H1 (cell line): ENCODE data around the gene HINT2. TPM values are rescaled to one million over a fixed set of nuclear protein-coding genes. Genes with fewer than 3 reads are reported as not detected.

ENCODE experiments used
- CTCF ChIA-PET: fragments of 300-600 bp; sonication (Branson Sonifier 250); formaldehyde crosslinking; loops from one replicate; lab custom pipeline; 2021; ENCODE audit not compliant: partially characterized antibody; lab: Charles Lee
- POLR2A ChIA-PET: fragments of 300-600 bp; sonication (Branson Sonifier 250); formaldehyde crosslinking; loops from one replicate; lab custom pipeline; 2021; ENCODE audit warnings: inconsistent platforms; ENCODE audit not compliant: partially characterized antibody; lab: Charles Lee
- DNase-seq, 2 experiments: peaks; one replicate each; pipeline versions ENCODE4 v3.0.0 to v3.0.0-alpha.2; 2010 to 2022; ENCODE audit warnings: low spot score in 2 of 2, low read depth in 1 of 2, mixed read lengths in 1 of 2
- FAIRE-seq: peaks from 2 replicates; lab custom pipeline; 2011; peaks lifted over from hg19 to GRCh38; lab: Jason Lieb, UNC
- H2AFZ ChIP-seq: 2 replicates; pipeline ENCODE4 v1.8.1; 2012; ENCODE audit warnings: low read length, inconsistent platforms
- H2AK5ac ChIP-seq: 2 replicates; pipeline ENCODE4 v1.6.1; 2013; ENCODE audit warnings: low read depth, low read length
- H2BK120ac ChIP-seq: replicated peaks from 2 replicates; pipeline ENCODE3; 2013; ENCODE audit warnings: low read depth, low read length, inconsistent platforms
- H2BK12ac ChIP-seq: 2 replicates; pipeline ENCODE4 v1.6.1; 2013; ENCODE audit warnings: low read depth, low read length
- H2BK15ac ChIP-seq: 2 replicates; pipeline ENCODE4 v1.6.1; 2013; ENCODE audit warnings: low read length
- H2BK20ac ChIP-seq: 2 replicates; pipeline ENCODE4 v1.6.1; 2013; ENCODE audit warnings: low read length
- H2BK5ac ChIP-seq: 2 replicates; pipeline ENCODE4 v1.6.1; 2013; ENCODE audit warnings: low read depth, low read length
- H3K14ac ChIP-seq: 2 replicates; pipeline ENCODE4 v1.6.1; 2013; ENCODE audit warnings: inconsistent platforms; ENCODE audit not compliant: insufficient read length
- H3K18ac ChIP-seq: 2 replicates; pipeline ENCODE4 v1.6.1; 2013; ENCODE audit warnings: low read length; ENCODE audit errors: extremely low read depth
- H3K23ac ChIP-seq: 2 replicates; pipeline ENCODE4 v1.6.1; 2013; ENCODE audit warnings: inconsistent platforms; ENCODE audit not compliant: insufficient read length
- H3K23me2 ChIP-seq: 2 replicates; pipeline ENCODE4 v1.6.1; 2013; ENCODE audit warnings: low read depth, low read length
- H3K27ac ChIP-seq: 2 replicates; pipeline ENCODE4 v1.6.1; 2011; ENCODE audit warnings: low read depth, low read length, inconsistent platforms
- H3K27me3 ChIP-seq, 4 experiments: replicated peaks in 1 of 4; 1 replicate in 1 of 4; 2 replicates in 3 of 4; pipeline versions ENCODE4 v1.6.1 to v1.8.1; 2011 to 2013; ENCODE audit warnings: low read length in 3 of 4, mild to moderate bottlenecking in 3 of 4, inconsistent platforms in 2 of 4, mixed read lengths in 2 of 4, moderate library complexity in 1 of 4; ENCODE audit not compliant: control insufficient read depth in 3 of 4, insufficient read depth in 3 of 4; ENCODE audit errors: extremely low read depth in 1 of 4
- H3K36me3 ChIP-seq, 4 experiments: 2 replicates each; pipeline versions ENCODE4 v1.6.1 to v1.8.1; 2011 to 2013; ENCODE audit warnings: mild to moderate bottlenecking in 4 of 4, low read length in 3 of 4, moderate library complexity in 2 of 4, control low read depth in 1 of 4, inconsistent platforms in 1 of 4; ENCODE audit not compliant: insufficient read depth in 4 of 4, control insufficient read depth in 2 of 4
- H3K4ac ChIP-seq: replicated peaks from 2 replicates; pipeline ENCODE3; 2013; ENCODE audit warnings: low read length, low read depth, mixed read lengths, inconsistent platforms; ENCODE audit not compliant: insufficient read length
- H3K4me1 ChIP-seq, 4 experiments: replicated peaks in 1 of 4; 1 replicate in 1 of 4; 2 replicates in 3 of 4; pipeline versions ENCODE4 v1.6.1 to v1.8.1; 2011 to 2013; ENCODE audit warnings: low read length in 3 of 4, inconsistent platforms in 2 of 4, mixed read lengths in 1 of 4; ENCODE audit not compliant: insufficient read depth in 4 of 4, control insufficient read depth in 3 of 4
- H3K4me2 ChIP-seq, 2 experiments: 2 replicates each; pipeline versions ENCODE4 v1.6.1 to v1.8.1; 2011 to 2013; ENCODE audit warnings: low read depth in 2 of 2, low read length in 2 of 2, control low read depth in 1 of 2, inconsistent platforms in 1 of 2, mild to moderate bottlenecking in 1 of 2; ENCODE audit not compliant: insufficient read depth in 1 of 2
- H3K4me3 ChIP-seq, 4 experiments: fragments of 200-600, 300-600 bp in 1 of 4; sonication (generic), shearing (Covaris generic), sonication (Bioruptor Twin) in 1 of 4; 2 replicates each; pipeline versions ENCODE4 v1.5.1 to v1.8.1; 2011 to 2016; ENCODE audit warnings: low read length in 4 of 4, low read depth in 3 of 4, control low read depth in 2 of 4, inconsistent platforms in 2 of 4, mild to moderate bottlenecking in 2 of 4, mixed read lengths in 1 of 4, moderate library complexity in 1 of 4; ENCODE audit not compliant: insufficient read depth in 2 of 4; ENCODE audit errors: extremely low read depth in 1 of 4
- H3K56ac ChIP-seq: replicated peaks from 2 replicates; pipeline ENCODE3; 2013; ENCODE audit warnings: low read depth, mild to moderate bottlenecking, mixed read lengths, low read length, inconsistent platforms; ENCODE audit not compliant: insufficient read length
- H3K79me1 ChIP-seq: 2 replicates; pipeline ENCODE4 v1.6.1; 2013; ENCODE audit warnings: low read depth, low read length, control low read depth
- H3K79me2 ChIP-seq, 2 experiments: 2 replicates each; pipeline versions ENCODE4 v1.6.1 to v1.8.1; 2012 to 2013; ENCODE audit warnings: low read length in 2 of 2, mild to moderate bottlenecking in 2 of 2, inconsistent platforms in 1 of 2; ENCODE audit not compliant: insufficient read depth in 2 of 2, control insufficient read depth in 1 of 2
- H3K9ac ChIP-seq, 4 experiments: replicated peaks in 1 of 4; 1 replicate in 1 of 4; 2 replicates in 3 of 4; pipeline versions ENCODE4 v1.6.1 to v1.8.1; 2011 to 2013; ENCODE audit warnings: low read depth in 3 of 4, low read length in 3 of 4, control low read depth in 2 of 4, mild to moderate bottlenecking in 2 of 4, moderate library complexity in 2 of 4, inconsistent platforms in 1 of 4; ENCODE audit errors: extremely low read depth in 1 of 4
- H3K9me3 ChIP-seq, 2 experiments: 2 replicates each; pipeline versions ENCODE4 v1.6.1 to v1.8.1; 2012 to 2013; ENCODE audit warnings: mild to moderate bottlenecking in 2 of 2, moderate library complexity in 2 of 2, control low read depth in 1 of 2, inconsistent platforms in 1 of 2, low read depth in 1 of 2, low read length in 1 of 2, mixed read lengths in 1 of 2; ENCODE audit not compliant: insufficient read depth in 2 of 2
- H4K20me1 ChIP-seq, 2 experiments: replicated peaks in 1 of 2; 2 replicates each; pipeline versions ENCODE3 to v1.8.1; 2011 to 2013; ENCODE audit warnings: inconsistent platforms in 2 of 2, low read length in 2 of 2, mild to moderate bottlenecking in 1 of 2; ENCODE audit not compliant: insufficient read depth in 2 of 2, control insufficient read depth in 1 of 2
- H4K5ac ChIP-seq: 2 replicates; pipeline ENCODE4 v1.6.1; 2013; ENCODE audit warnings: low read length, low read depth, mixed read lengths, inconsistent platforms; ENCODE audit not compliant: insufficient read length
- H4K8ac ChIP-seq: 2 replicates; pipeline ENCODE4 v1.8.0; 2013; ENCODE audit warnings: mild to moderate bottlenecking, moderate library complexity, low read length, inconsistent platforms; ENCODE audit not compliant: insufficient read depth; ENCODE audit errors: extremely low read depth
- H4K91ac ChIP-seq: replicated peaks from 2 replicates; pipeline ENCODE3; 2013; ENCODE audit warnings: low read length, mixed read lengths, inconsistent platforms; ENCODE audit not compliant: insufficient read length
- BACH1 ChIP-seq: IDR thresholded peaks from 2 replicates; pipeline ENCODE4 v1.6.1; 2012; ENCODE audit warnings: low read length, improper control_type of control experiment
- CHD1 ChIP-seq: IDR thresholded peaks from 2 replicates; pipeline ENCODE4 v1.6.1; 2012; ENCODE audit warnings: low read depth, low read length, improper control_type of control experiment
- CTBP2 ChIP-seq: IDR thresholded peaks from 2 replicates; pipeline ENCODE4 v1.7.0; 2011; ENCODE audit warnings: borderline replicate concordance, mild to moderate bottlenecking, moderate library complexity, mixed read lengths, low read length; ENCODE audit not compliant: insufficient read depth, insufficient read length
- CTCF ChIP-seq, 3 experiments: IDR thresholded peaks; 1 replicate in 2 of 3; 2 replicates in 1 of 3; pipeline versions ENCODE4 v1.5.1 to v1.6.1; 2011; ENCODE audit warnings: low read length in 3 of 3, mild to moderate bottlenecking in 3 of 3, inconsistent platforms in 2 of 3, low read depth in 1 of 3, moderate library complexity in 1 of 3; ENCODE audit not compliant: insufficient read depth in 1 of 3; ENCODE audit errors: control extremely low read depth in 1 of 3
- KDM5A ChIP-seq: fragments of 200-600 bp; IDR thresholded peaks from 2 replicates; pipeline ENCODE4 v1.7.1; 2012; ENCODE audit warnings: mild to moderate bottlenecking, low read length, inconsistent platforms, mixed read lengths
- MAFK ChIP-seq: IDR thresholded peaks from 2 replicates; pipeline ENCODE4 v1.6.1; 2012; ENCODE audit warnings: low read depth, mild to moderate bottlenecking, improper control_type of control experiment, low read length
- NANOG ChIP-seq: IDR thresholded peaks from 2 replicates; pipeline ENCODE4 v1.6.1; 2011; ENCODE audit warnings: low read length, low read depth, mild to moderate bottlenecking, inconsistent platforms; ENCODE audit not compliant: insufficient read depth, poor library complexity, severe bottlenecking
- RNF2 ChIP-seq: fragments of 200-900, 300-1000 bp; sonication (generic); IDR thresholded peaks from 2 replicates; pipeline ENCODE4 v1.7.1; 2016; ENCODE audit warnings: borderline replicate concordance, low read depth, mild to moderate bottlenecking, antibody characterized with exemption, low read length; ENCODE audit not compliant: poor library complexity, severe bottlenecking; ENCODE audit errors: missing control alignments
- SIX5 ChIP-seq: IDR thresholded peaks from 2 replicates; pipeline ENCODE4 v1.6.1; 2011; ENCODE audit warnings: mild to moderate bottlenecking, low read depth, low read length
- TAF1 ChIP-seq: IDR thresholded peaks from 2 replicates; pipeline ENCODE4 v1.6.1; 2011; ENCODE audit warnings: mild to moderate bottlenecking, low read depth, low read length
- polyA plus RNA-seq, 7 experiments: library from polyadenylated mRNA; depleted of rRNA in 3 of 7; stranded (reverse) in 5 of 7; unstranded in 2 of 7; fragments of >200 nt in 5 of 7; fragments of 200-250 nt in 2 of 7; gene quantifications; 1 replicate in 5 of 7; 2 replicates in 1 of 7; 4 replicates in 1 of 7; pipeline versions ENCODE4 v1.2.1 to v1.2.3, GENCODE V29; 2011 to 2013; ENCODE audit warnings: missing spikeins in 2 of 7, mixed read lengths in 2 of 7
- total RNA-seq: library from RNA; stranded (reverse); fragmentation: NEBNext Ultra II Directional; extraction: Animal tissue kit (Norgen Biotek cat#: 25700); gene quantifications from 2 replicates; pipeline ENCODE4 v1.2.1, GENCODE V29; 2021

HINT2 gene
- total and polyA plus RNA-seq, 2 of the 8 experiments (the other 6 are each of a cell fraction or from before 2014, with no cell fraction given): 32.1 to 51.2 TPM

- Histone ChIP-seq H3K27ac (no peak overlapping the region), H3K18ac (no peak overlapping the region), H3K4me1 (peaks cover 0 to 8% (median 3%) of the 10 kb centered on the region in 4 experiments; a peak in 1 of 7 replicates)
Measured at GRCh38 chr9:35820076-35820475, 5.2 kb upstream of the HINT2 start.

More at GRCh38 chr9:35820076-35820475, 5.2 kb upstream of the HINT2 start:
- H2AFZ ChIP-seq: no peak overlapping the region
- no peak overlapping the region for H3K4me2 ChIP-seq
- no peaks in the 10 kb centered on the region for H4K20me1 ChIP-seq
- H3K79me2 ChIP-seq: no peaks in the 10 kb centered on the region
- H3K56ac ChIP-seq: no peak overlapping the region
- H3K27me3 ChIP-seq: no peaks in the 10 kb centered on the region
- H3K4me3 ChIP-seq: no peak overlapping the region
- FAIRE-seq (no peak), DNase-seq (no peak)
- H4K91ac ChIP-seq: no peak overlapping the region
- no peak overlapping the region for H4K5ac ChIP-seq
- H3K9ac ChIP-seq: no peak overlapping the region
- no peaks in the 10 kb centered on the region for H3K36me3 ChIP-seq
- TF ChIP-seq NANOG (no peak), CTBP2 (no peak), RNF2 (no peak), MAFK (no peak), BACH1 (no peak), TAF1 (no peak), CTCF (IDR thresholded peaks at IDR 0.05; ENCODE audit: control extremely low read depth in 1 of 3, insufficient read depth in 1 of 3, low read depth in 1 of 3, low read length in 3 of 3) (no peak), SIX5 (no peak), KDM5A (no peak), CHD1 (no peak)
- H2AK5ac ChIP-seq: no peak overlapping the region
- no peak overlapping the region for H3K23ac ChIP-seq
- no peaks in the 10 kb centered on the region for H3K9me3 ChIP-seq
- no peaks in the 10 kb centered on the region for H3K79me1 ChIP-seq
- no peak overlapping the region for H4K8ac ChIP-seq
- H3K14ac ChIP-seq: no peak overlapping the region
- H3K23me2 ChIP-seq: no peaks in the 10 kb centered on the region; the same call in 1 of the 2 replicates
- H2BK12ac ChIP-seq: no peak overlapping the region
- no peak overlapping the region for H2BK5ac ChIP-seq
- H3K4ac ChIP-seq: no peak overlapping the region
- no peak overlapping the region for H2BK15ac ChIP-seq
- ChIA-PET POLR2A (interaction anchor here (1.1 kb wide), 1 partner anchor 14 kb away, joined by 3 read pairs; no protein-coding TSS in a partner anchor), CTCF (interaction anchor here (0.6 to 9.9 kb wide), 3 partner anchors 13 to 62 kb away, joined by 3 to 172 read pairs (median 8); no protein-coding TSS in a partner anchor)
- no peak overlapping the region; the same call in 1 of the 2 replicates for H2BK20ac ChIP-seq
- H2BK120ac ChIP-seq: no peak overlapping the region
